ENCODE results near the gene BTG3. TPM values are rescaled to one million over a fixed set of nuclear protein-coding genes. Genes with fewer than 3 reads are reported as not detected.

BTG3 gene
- total RNA-seq, 1 experiment from 2014 or later, result 76.8 TPM

GRCh38 chr21:17602874-17603273, 9.8 kb downstream of the BTG3 start:
- POLR2A ChIA-PET (ENCODE audit: low non-redundant PET), result no interaction called here
- H3K36me3 ChIP-seq (ENCODE audit: insufficient read depth, low read length, poor library complexity, severe bottlenecking), result peaks cover 95% of the 10 kb centered on the region
- CTCF ChIA-PET, result interaction anchor here (0.6 kb wide), 1 partner anchor 75 kb away, joined by 3 read pairs; no protein-coding TSS in a partner anchor
- H3K27ac ChIP-seq (ENCODE audit: low read depth, low read length, poor library complexity, severe bottlenecking), result no peak overlapping the region
- TF ChIP-seq CTCF (conservative IDR thresholded peaks at IDR 0.05; ENCODE audit: low read depth, low read length) (no peak), EZH2 (IDR thresholded peaks at IDR 0.05; ENCODE audit: borderline replicate concordance, low read depth, low read length, poor library complexity, severe bottlenecking) (no peak)
- H3K4me3 ChIP-seq (ENCODE audit: low read depth, low read length, poor library complexity, severe bottlenecking), result no peak overlapping the region
- no peaks in the 10 kb centered on the region for H3K27me3 ChIP-seq (replicated peaks; ENCODE audit: insufficient read depth, low read depth, low read length, poor library complexity)
- BruUV-seq (replicated peaks), result no TSS peak
- no peaks in the 10 kb centered on the region for H3K9me3 ChIP-seq (ENCODE audit: low read depth, low read length, poor library complexity, severe bottlenecking)
- intact Hi-C loops (cut with micrococcal nuclease; ENCODE audit: unreplicated experiment), result no loop called here
- no peaks in the 10 kb centered on the region for H3K4me1 ChIP-seq (ENCODE audit: insufficient read depth, low read length, poor library complexity, severe bottlenecking)
- DNase-seq (ENCODE audit: low spot score), result peak; percentile 5

- no peak overlapping the region for H3K27ac ChIP-seq (ENCODE audit: low read depth, low read length, poor library complexity, severe bottlenecking)
- H3K4me3 ChIP-seq (ENCODE audit: low read depth, low read length, poor library complexity, severe bottlenecking), result no peak overlapping the region
- no TSS peak for BruUV-seq (replicated peaks)
- H3K27me3 ChIP-seq (replicated peaks; ENCODE audit: insufficient read depth, low read depth, low read length, poor library complexity), result no peaks in the 10 kb centered on the region
- ChIA-PET CTCF (no interaction called here), POLR2A (ENCODE audit: low non-redundant PET) (interaction anchor here (0.9 kb wide), 1 partner anchor 10 kb away, joined by 11 read pairs; no protein-coding TSS in a partner anchor)
- intact Hi-C loops (cut with micrococcal nuclease; ENCODE audit: unreplicated experiment), result no loop called here
- DNase-seq (ENCODE audit: low spot score), result no peak
- H3K36me3 ChIP-seq (ENCODE audit: insufficient read depth, low read length, poor library complexity, severe bottlenecking), result peaks cover 96% of the 10 kb centered on the region
- TF ChIP-seq CTCF (conservative IDR thresholded peaks at IDR 0.05; ENCODE audit: low read depth, low read length), result no peak
- TF ChIP-seq EZH2 (IDR thresholded peaks at IDR 0.05; ENCODE audit: borderline replicate concordance, low read depth, low read length, poor library complexity, severe bottlenecking), result no peak
- H3K4me1 ChIP-seq (ENCODE audit: insufficient read depth, low read length, poor library complexity, severe bottlenecking), result no peaks in the 10 kb centered on the region
- no peaks in the 10 kb centered on the region for H3K9me3 ChIP-seq (ENCODE audit: low read depth, low read length, poor library complexity, severe bottlenecking)
Observed at GRCh38 chr21:17598437-17598836, 14.3 kb downstream of the BTG3 start.

- intact Hi-C loops (cut with micrococcal nuclease; ENCODE audit: unreplicated experiment), result no loop called here
- Histone ChIP-seq H3K9me3 (ENCODE audit: low read depth, low read length, poor library complexity, severe bottlenecking) (no peaks in the 10 kb centered on the region), H3K36me3 (ENCODE audit: insufficient read depth, low read length, poor library complexity, severe bottlenecking) (peaks cover 96% of the 10 kb centered on the region), H3K27ac (ENCODE audit: low read depth, low read length, poor library complexity, severe bottlenecking) (no peak overlapping the region), H3K4me3 (ENCODE audit: low read depth, low read length, poor library complexity, severe bottlenecking) (no peak overlapping the region), H3K27me3 (replicated peaks; ENCODE audit: insufficient read depth, low read depth, low read length, poor library complexity) (no peaks in the 10 kb centered on the region), H3K4me1 (ENCODE audit: insufficient read depth, low read length, poor library complexity, severe bottlenecking) (no peaks in the 10 kb centered on the region)
- BruUV-seq (replicated peaks), result no TSS peak
- ChIA-PET CTCF (no interaction called here), POLR2A (ENCODE audit: low non-redundant PET) (no interaction called here)
- DNase-seq (ENCODE audit: low spot score), result no peak
- TF ChIP-seq CTCF (conservative IDR thresholded peaks at IDR 0.05; ENCODE audit: low read depth, low read length) (no peak), EZH2 (IDR thresholded peaks at IDR 0.05; ENCODE audit: borderline replicate concordance, low read depth, low read length, poor library complexity, severe bottlenecking) (no peak)
Observed at GRCh38 chr21:17597680-17598079, 15.0 kb downstream of the BTG3 start.

Measured in A673 (cell line).